ENCODE results near the gene YBX3.
A peak's percentile ranks its signal among the peaks of the same experiment; 100 is the strongest.
"Not testable (repeated sequence)": the region's sequence is repeated elsewhere in the genome, so short reads cannot be mapped to it uniquely, and the experiment has no call there.

YBX3 gene

GRCh38 chr12:10722905-10723746 is at the start of gene YBX3:
Gene YBX3, minus strand, starts transcription at chr12:10723323. Its CDS starts 212 bp downstream, at chr12:10723111.
- FAIRE-seq = no peak

DNA sequence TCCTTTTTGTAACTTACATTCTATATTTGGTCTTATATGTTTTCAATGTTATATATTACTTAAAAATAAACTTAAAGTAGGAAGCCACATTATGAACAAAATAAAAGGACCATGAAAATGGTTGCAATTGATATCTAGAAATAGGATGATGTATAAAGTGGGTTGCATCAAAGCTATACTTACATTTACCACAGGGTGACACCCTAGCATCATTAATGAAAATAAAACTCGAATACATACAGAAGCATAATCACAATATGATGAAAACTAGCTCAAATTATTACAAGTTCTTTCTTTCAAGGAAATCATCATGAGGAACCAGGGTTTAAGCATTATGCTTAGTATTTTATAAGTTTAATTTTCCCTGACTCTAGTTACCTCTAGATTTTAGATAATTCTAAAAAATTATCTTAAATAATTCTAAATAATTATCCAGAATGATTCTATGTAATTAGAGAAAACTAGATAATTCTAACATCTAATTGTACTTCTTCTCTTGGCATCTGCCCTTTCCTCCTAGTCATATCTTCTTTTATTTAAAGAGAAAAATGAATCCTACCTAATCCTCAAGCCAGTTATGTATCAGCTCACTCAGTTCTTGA is 48.1 kb upstream of the YBX3 start:
- peak; percentile 92 for FAIRE-seq

DNA sequence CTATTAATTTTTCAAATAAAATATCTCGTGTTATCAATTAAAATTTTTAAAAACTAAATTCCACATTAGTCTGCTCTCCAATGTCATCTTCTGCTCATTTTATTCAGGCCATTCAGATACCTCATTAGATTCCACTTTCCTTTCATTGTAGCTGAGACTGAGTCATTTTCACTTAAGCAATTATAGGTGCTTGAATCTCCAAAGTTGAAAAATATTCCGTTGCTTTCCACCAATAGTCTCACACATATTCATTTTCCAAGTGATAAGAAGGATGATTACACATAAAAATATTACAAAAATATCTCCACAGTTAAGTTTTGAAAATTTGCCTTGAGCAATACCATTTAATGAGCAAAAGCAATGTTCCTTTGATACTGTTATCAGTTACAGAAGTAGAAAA is 36.5 kb upstream of the YBX3 start:
- no peak for FAIRE-seq

- FAIRE-seq = no peak
Measured at GRCh38 chr12:10756194-10756593, 33.1 kb upstream of the YBX3 start.

DNA sequence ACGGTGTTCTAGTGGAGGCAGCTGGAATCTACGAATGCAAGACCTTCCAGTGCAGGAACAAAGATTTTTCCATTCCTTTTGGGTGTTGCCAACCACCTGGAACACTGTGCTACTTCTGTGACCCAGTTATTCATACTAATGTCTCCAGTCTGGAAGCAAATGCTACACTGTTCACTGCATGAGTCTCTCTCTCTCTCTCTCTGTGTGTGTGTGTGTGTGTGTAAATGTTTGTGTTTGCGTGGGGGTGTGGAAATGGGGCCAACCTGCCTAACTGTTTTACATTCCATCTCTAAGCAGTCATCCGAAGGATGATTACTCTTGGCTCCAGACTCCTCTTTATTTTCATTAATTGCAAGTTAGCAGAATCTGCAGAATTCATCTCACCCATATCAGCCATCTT is 29.9 kb upstream of the YBX3 start:
- FAIRE-seq = no peak

GRCh38 chr12:10750385-10750727 is 27.2 kb upstream of the YBX3 start:
- FAIRE-seq = no peak

DNA sequence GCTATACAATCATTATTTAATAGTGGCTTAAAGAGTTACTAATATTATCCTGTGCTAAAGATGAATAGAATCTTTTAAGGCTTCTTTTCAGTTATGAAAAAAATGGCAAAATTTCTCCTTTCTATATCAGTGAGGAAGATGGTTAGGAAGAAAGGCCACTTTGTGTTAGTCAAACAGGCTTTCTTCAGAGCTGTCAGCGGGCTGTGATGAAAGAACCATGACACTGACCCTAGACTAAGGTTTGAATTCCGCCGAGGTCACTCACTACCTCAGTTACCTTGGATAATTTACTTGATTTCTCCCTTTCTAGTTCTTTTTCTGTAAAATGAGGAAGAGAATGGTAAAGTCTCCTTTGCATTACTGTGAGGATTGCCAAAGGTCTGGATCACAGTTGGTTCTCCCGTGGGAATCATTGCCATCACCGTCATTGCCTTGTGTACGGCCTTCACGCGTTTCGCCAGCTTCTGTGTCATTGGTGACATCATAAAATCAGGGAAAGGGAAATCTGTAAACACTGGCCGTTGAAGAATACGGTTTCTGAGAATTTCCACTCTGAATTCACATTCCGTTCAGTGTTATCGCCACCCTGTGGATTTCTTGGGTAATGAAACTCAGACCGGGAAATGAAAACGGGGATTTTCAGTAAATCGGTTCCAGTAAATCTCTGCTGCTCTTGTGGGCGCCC is 26.7 kb upstream of the YBX3 start:
- FAIRE-seq = peak; percentile 98

DNA sequence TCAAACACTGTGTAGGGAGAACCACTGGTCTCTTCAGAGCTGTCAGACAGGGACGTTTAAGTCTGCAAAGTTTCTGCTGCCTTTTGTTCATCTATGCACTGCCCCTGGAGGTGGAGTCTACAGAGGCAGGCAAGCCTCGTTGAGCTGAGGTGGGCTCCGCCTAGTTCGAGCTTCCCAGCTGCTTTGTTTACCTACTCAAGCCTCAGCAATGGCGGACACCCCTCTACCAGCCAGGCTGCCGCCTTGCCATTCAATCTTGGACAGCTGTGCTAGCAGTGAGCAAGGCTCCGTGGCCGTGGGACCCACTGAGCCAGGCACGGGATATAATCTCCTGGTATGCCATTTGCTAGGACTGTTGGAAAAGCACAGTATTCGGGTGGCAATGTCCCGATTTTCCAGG is 24.6 kb upstream of the YBX3 start:
- FAIRE-seq = no peak

DNA sequence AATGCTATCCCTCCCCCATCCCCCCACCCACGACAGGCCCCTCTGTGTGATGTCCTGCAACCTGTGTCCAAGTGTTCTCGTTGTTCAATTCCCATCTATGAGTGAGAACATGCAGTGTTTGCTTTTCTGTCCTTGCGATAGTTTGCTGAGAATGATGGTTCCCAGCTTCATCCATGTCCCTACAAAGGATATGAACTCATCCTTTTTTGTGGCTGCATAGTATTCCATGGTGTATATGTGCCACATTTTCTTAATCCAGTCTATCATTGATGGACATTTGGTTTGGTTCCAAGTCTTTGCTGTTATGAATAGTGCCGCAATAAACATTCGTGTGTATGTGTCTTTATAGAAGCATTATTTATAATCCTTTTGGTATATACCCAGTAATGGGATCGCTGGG is 20.3 kb upstream of the YBX3 start:
- not testable (repeated sequence) for FAIRE-seq

DNA sequence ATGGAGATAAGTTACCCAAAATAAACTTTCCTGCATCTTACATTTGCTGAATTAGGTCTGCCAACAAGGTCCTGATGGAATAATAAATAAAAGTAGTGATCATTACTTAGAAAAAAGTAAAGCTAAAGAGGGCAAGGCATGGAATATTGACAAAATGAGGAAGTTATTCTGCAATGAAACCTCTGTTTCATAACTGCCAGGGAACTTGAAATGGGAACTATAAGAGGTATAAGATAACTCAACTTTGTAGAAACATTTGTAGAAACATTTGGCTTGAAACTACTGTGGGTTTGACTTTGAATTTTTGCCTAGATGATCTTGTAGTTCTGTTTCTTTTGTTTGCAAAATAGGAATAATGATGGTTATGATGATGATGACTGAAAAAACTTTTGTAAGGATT is 18.7 kb upstream of the YBX3 start:
- no peak for FAIRE-seq

DNA sequence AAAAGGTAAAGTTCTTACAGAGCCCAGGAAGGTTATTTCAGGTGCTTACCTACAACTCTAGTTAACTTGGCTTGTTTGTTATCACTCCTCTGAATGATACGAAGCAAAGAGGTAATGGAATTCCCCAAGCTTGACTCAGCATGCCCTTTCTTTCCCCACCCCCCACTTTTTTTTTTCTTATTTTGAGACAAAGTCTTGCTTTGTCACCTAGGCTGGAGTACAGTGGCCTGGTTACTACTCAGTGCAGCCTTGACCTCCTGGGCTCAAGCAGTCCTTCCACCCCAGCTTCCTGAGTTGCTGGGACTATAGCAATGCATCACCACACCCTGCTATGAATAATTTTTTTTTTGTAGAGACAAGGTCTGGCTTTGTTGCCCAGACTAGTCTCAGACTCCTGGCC is 17.1 kb upstream of the YBX3 start:
- FAIRE-seq = no peak

- no peak for FAIRE-seq
Measured at GRCh38 chr12:10739157-10740118, 16.3 kb upstream of the YBX3 start.

- FAIRE-seq = no peak
Measured at GRCh38 chr12:10737249-10737648, 14.1 kb upstream of the YBX3 start.

- no peak for FAIRE-seq
Measured at GRCh38 chr12:10736463-10736862, 13.3 kb upstream of the YBX3 start.

GRCh38 chr12:10735428-10735827 is 12.3 kb upstream of the YBX3 start:
- FAIRE-seq = no peak

- FAIRE-seq = no peak
Measured at GRCh38 chr12:10732549-10732948, 9.4 kb upstream of the YBX3 start.

DNA sequence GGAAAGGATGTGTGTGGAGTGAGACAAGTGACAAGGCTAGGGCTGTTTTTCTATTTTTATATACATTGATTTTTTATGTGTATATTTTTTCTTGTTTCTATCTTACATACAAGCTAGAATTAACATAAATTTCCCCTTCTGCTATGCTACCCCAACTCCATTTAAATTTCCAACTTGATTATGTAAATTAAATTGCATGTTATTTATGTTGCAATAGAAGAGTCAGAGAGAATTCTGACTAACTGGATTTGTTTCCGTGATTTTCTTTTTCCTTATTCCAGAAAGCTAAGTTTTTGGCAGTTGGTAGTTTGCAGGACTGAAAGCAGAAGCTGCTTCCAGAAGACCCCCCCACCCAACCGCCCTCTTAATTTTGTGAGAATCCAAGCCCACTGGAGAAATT is 8.9 kb upstream of the YBX3 start:
- no peak for FAIRE-seq

DNA sequence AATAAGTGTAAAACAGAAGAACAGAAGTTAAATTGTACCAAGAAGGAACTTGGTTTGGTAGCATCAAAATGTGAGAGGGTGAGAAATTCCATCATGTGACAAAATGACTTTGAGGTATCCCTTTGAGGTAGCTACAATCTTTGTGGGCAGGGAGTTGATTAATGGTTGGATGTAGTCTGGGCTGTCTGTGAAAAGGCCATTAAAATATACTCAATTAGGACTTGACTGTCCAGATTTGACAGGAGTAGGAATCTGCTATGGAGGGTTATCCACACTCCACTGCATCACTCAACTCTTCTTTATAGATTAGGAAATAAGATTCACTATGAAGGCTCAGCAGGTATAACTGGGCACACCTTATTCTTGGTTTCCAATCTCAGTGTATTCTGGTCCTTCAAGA is 7.4 kb upstream of the YBX3 start:
- FAIRE-seq = no peak

GRCh38 chr12:10728091-10728490 is 5.0 kb upstream of the YBX3 start:
- no peak for FAIRE-seq

GRCh38 chr12:10726945-10727344 is 3.8 kb upstream of the YBX3 start:
- no peak for FAIRE-seq

DNA sequence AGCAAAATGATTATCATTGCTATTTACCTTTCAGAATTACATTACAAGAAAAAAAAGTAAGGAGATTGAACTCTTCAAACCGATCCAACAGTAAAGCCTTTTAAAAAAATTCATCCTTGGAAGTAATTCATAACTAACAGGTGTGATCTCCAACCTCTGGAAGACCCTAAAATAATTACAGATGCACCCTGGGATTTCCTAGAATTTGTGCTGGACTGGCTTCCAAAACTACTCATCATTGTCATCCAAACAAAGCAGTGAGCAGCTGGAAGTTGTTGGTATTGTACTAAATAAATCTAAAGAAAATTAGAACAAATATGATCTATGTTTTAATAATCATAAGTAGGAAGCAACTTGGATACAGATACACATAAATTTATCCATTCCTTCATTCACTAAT is 1.9 kb upstream of the YBX3 start:
- no peak for FAIRE-seq

DNA sequence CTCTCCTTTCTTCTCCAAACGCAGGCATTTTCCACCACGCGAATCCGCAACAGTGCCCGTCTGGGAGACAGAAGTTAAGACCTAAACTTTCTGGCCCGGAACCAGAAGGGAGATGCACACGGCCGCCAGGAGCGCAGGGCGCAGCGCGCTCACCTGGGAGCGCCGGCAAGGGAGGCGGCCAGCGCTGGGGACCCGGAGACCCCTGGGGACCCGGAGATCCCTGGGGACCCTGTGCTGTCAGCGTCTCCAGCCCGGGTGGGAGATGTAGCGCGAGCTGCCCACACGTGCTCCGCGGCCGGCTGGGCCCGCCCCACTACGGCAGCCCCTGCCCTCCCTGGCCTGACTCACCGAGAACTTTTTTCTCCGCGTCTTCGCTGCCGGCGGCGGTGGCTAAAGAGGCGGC is 620 bp downstream of the YBX3 start:
- FAIRE-seq = no peak

Data from G401.6 (cell line).